Measurements from ENCODE around the gene SLAMF7. TPM values are rescaled to one million over a fixed set of nuclear protein-coding genes. Genes with fewer than 3 reads are reported as not detected.
"Not testable (repeated sequence)": the region's sequence is repeated elsewhere in the genome, so short reads cannot be mapped to it uniquely, and the experiment has no call there.

The SLAMF7 gene
- total and polyA plus RNA-seq, 2 donors (not counting 1 experiment from before 2014, with no cell fraction given): 13.1 to 52.6 TPM

DNA sequence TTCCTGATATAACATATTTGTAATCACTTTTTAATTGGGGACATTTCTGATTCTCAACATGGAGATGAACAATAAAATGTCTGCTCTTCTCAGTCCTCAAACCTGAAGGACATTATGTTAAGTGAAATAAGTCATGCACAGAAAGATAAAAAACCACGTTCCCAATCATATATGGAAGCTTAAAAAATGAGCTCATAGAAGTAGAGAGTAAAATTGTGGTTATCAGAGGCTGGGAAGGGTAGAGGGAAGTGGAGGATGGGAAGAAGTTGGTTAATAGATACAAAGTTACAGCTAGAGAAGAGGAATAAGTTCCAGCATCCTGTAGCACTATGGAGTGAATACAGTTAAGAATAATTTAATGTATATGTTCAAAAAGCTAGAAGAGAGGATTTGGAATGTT is 25.9 kb upstream of the SLAMF7 start:
- Histone ChIP-seq H3K9me3 (ENCODE audit: control extremely low read depth in 1 of 3, control insufficient read depth in 2 of 3, insufficient read depth in 1 of 3, low read length in 2 of 3) (no peaks in the 10 kb centered on the region), H3K4me3 (ENCODE audit: control extremely low read depth in 1 of 5, extremely low read depth in 1 of 5, insufficient read depth in 1 of 5, low read depth in 2 of 5, low read length in 4 of 5) (peak overlapping the region in 2 of 5 experiments; percentile 18 to 99), H3K27me3 (replicated peaks in 1 of 4; ENCODE audit: control extremely low read depth in 1 of 4, control insufficient read depth in 3 of 4, insufficient read depth in 4 of 4, low read length in 3 of 4) (no peaks in the 10 kb centered on the region), H3K4me2 (replicated peaks; ENCODE audit: low read depth, low read length, poor library complexity, severe bottlenecking) (peak overlapping the region; percentile 83), H4K20me1 (ENCODE audit: control insufficient read depth, insufficient read depth, low read length, poor library complexity, severe bottlenecking) (no peaks in the 10 kb centered on the region), H3K9ac (ENCODE audit: low read length) (peak overlapping the region; percentile 96), H3K4me1 (ENCODE audit: control insufficient read depth in 2 of 2, insufficient read depth in 2 of 2, low read length in 2 of 2) (peaks cover 48 to 50% of the 10 kb centered on the region in 2 donors), H3K36me3 (replicated peaks in 1 of 2; ENCODE audit: control extremely low read depth in 1 of 2, control insufficient read depth in 1 of 2, extremely low read depth in 1 of 2, insufficient read depth in 2 of 2, low read length in 1 of 2) (peaks cover 1 to 12% of the 10 kb centered on the region in 2 experiments), H3K79me2 (ENCODE audit: control insufficient read depth, insufficient read depth, low read length) (peaks cover 58% of the 10 kb centered on the region), H2AFZ (ENCODE audit: insufficient read depth, low read depth, low read length, poor library complexity, severe bottlenecking) (peak overlapping the region; percentile 39), H3K27ac (ENCODE audit: low read length in 2 of 2) (peak overlapping the region; percentile 89 to 95)
- WGBS (ENCODE audit: insufficient coverage): no CpG with 5 or more reads among the region's 1 CpG
- POLR2A ChIA-PET: interaction anchor here (0.6 kb wide), 1 partner anchor 11 kb away, joined by 5 read pairs; no protein-coding TSS in a partner anchor
- peaks cover 26% of the 10 kb centered on the region for H3K4me1 Mint-ChIP-seq
- ATAC-seq (ENCODE audit: low read depth) (no peak), DNase-seq (no peak)
- no peaks in the 10 kb centered on the region for H3K9me3 Mint-ChIP-seq (ENCODE audit: insufficient read depth)
- H3K27me3 Mint-ChIP-seq: no peaks in the 10 kb centered on the region
- intact Hi-C loops (cut with micrococcal nuclease): loop anchor here (2.0 to 10.0 kb wide), 2 partner anchors 14 to 422 kb away; partner anchors contain the start of gene DEDD
- H3K27ac Mint-ChIP-seq: no peak overlapping the region
- H3K4me3 Mint-ChIP-seq: no peak overlapping the region
- CTCF ChIA-PET: interaction anchor here (0.6 to 6.1 kb wide), 13 partner anchors 9 to 390 kb away, joined by 3 to 52 read pairs (median 5); partner anchors contain the start of genes ITLN2 and SLAMF1
- TF ChIP-seq EZH2 (IDR thresholded peaks at IDR 0.05; ENCODE audit: borderline replicate concordance, insufficient read depth, low read depth, low read length, poor library complexity, severe bottlenecking): no peak
- TF ChIP-seq, protein P1, sequence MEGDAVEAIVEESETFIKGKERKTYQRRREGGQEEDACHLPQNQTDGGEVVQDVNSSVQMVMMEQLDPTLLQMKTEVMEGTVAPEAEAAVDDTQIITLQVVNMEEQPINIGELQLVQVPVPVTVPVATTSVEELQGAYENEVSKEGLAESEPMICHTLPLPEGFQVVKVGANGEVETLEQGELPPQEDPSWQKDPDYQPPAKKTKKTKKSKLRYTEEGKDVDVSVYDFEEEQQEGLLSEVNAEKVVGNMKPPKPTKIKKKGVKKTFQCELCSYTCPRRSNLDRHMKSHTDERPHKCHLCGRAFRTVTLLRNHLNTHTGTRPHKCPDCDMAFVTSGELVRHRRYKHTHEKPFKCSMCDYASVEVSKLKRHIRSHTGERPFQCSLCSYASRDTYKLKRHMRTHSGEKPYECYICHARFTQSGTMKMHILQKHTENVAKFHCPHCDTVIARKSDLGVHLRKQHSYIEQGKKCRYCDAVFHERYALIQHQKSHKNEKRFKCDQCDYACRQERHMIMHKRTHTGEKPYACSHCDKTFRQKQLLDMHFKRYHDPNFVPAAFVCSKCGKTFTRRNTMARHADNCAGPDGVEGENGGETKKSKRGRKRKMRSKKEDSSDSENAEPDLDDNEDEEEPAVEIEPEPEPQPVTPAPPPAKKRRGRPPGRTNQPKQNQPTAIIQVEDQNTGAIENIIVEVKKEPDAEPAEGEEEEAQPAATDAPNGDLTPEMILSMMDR (IDR thresholded peaks at IDR 0.05): no peak

DNA sequence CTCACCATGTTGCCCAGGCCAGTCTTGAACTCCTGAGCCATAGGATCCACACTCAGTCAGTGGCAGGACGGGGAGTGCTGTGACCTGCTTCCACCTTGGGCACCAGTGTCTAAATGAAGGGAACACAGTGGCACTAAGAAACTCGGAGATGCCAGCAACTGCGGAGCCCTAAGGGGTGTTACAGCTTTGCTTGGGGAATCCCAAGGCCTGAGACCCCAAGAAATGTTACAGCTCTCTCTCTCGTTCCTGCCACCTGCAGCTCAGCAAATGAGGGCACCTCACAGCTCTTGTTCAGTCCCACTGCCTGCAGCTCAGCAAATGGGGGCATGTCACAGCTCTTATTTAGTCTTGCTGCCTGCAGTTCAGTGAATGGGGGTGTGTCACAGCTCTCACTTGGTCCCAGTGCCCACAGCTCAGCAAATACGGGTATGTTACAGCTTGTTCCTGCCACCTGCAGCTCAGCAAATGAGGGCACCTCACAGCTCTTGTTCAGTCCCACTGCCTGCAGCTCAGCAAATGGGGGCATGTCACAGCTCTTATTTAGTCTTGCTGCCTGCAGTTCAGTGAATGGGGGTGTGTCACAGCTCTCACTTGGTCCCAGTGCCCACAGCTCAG is 24.9 kb upstream of the SLAMF7 start:
- H4K20me1 ChIP-seq (ENCODE audit: control insufficient read depth, insufficient read depth, low read length, poor library complexity, severe bottlenecking); DNase-seq; H3K9me3 Mint-ChIP-seq (ENCODE audit: insufficient read depth); H3K27me3 ChIP-seq (replicated peaks in 1 of 4; ENCODE audit: control extremely low read depth in 1 of 4, control insufficient read depth in 3 of 4, insufficient read depth in 4 of 4, low read length in 3 of 4); H3K4me2 ChIP-seq (replicated peaks; ENCODE audit: low read depth, low read length, poor library complexity, severe bottlenecking); POLR2A ChIA-PET; H3K9me3 ChIP-seq (ENCODE audit: control extremely low read depth in 1 of 3, control insufficient read depth in 2 of 3, insufficient read depth in 1 of 3, low read length in 2 of 3); H2AFZ ChIP-seq (ENCODE audit: insufficient read depth, low read depth, low read length, poor library complexity, severe bottlenecking); H3K9ac ChIP-seq (ENCODE audit: low read length); H3K4me3 Mint-ChIP-seq; H3K27me3 Mint-ChIP-seq; H3K4me3 ChIP-seq (ENCODE audit: control extremely low read depth in 1 of 5, extremely low read depth in 1 of 5, insufficient read depth in 1 of 5, low read depth in 2 of 5, low read length in 4 of 5); H3K36me3 ChIP-seq (replicated peaks in 1 of 2; ENCODE audit: control extremely low read depth in 1 of 2, control insufficient read depth in 1 of 2, extremely low read depth in 1 of 2, insufficient read depth in 2 of 2, low read length in 1 of 2): not testable (repeated sequence)
- Histone ChIP-seq H3K27ac (ENCODE audit: low read length in 2 of 2) (peak overlapping the region in 1 of 2 donors; percentile 19), H3K4me1 (ENCODE audit: control insufficient read depth in 2 of 2, insufficient read depth in 2 of 2, low read length in 2 of 2) (peaks cover 38 to 41% of the 10 kb centered on the region in 2 donors), H3K79me2 (ENCODE audit: control insufficient read depth, insufficient read depth, low read length) (peaks cover 58% of the 10 kb centered on the region)
- intact Hi-C loops (cut with micrococcal nuclease): loop anchor here (10.0 kb wide), 1 partner anchor 421 kb away; the partner anchor contains the start of gene DEDD
- Mint-ChIP-seq H3K4me1 (peaks cover 26% of the 10 kb centered on the region), H3K27ac (peak overlapping the region; percentile 54)
- 97% methylated on average over 3 of the region's 5 CpGs for WGBS (ENCODE audit: insufficient coverage)
- peak; percentile 31 for ATAC-seq (ENCODE audit: low read depth)
- CTCF ChIA-PET: interaction anchor here (1.2 to 6.1 kb wide), 9 partner anchors 9 to 276 kb away, joined by 4 to 52 read pairs (median 10); no protein-coding TSS in a partner anchor

Measured in B cell (primary cell).